ENCODE measurements around the gene SLC22A5.

Gene SLC22A5

DNA sequence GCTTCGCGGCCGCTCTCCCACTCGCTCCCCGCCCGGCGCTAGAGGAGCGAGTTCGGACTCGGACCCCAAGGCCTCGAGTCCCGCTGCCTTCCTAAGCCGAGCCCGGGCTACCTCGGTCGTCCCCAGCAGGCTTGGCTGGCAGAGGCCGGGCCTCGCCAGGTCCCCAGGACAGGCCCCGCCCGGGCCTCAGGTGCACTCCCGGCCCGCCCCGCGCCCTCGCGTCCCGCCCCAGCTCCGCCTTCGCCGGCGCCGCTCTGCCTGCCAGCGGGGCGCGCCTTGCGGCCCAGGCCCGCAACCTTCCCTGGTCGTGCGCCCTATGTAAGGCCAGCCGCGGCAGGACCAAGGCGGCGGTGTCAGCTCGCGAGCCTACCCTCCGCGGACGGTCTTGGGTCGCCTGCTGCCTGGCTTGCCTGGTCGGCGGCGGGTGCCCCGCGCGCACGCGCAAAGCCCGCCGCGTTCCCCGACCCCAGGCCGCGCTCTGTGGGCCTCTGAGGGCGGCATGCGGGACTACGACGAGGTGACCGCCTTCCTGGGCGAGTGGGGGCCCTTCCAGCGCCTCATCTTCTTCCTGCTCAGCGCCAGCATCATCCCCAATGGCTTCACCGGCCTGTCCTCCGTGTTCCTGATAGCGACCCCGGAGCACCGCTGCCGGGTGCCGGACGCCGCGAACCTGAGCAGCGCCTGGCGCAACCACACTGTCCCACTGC lies at the start of gene SLC22A5:
SLC22A5 (plus strand) TSS at position 237 of the 707 bp plus-strand sequence; CDS start at position 500, 263 bp downstream.
- DNase-seq (ENCODE audit: low read depth in 2 of 2), result peak; percentile 49 to 67

DNA sequence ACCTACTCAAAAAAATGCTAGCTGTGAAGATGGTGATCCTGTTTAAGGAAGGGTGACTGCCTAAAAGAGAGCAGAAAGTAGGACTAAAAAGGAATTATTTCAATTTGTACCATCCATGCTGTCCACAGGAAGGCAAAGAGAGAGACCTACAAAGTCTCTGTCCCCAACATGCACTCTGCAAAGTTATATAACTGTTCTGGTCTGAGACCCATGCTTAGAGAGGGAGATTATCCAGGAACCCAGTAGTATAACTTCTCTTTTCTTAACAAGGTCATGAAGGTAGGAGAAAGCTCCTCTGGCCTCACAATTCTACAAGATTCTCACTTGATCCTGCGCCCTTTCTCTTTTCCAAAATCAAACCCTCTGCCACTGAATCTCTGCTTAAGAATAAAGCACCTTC lies 49.5 kb upstream of the SLC22A5 start:
- no peak for DNase-seq (ENCODE audit: low read depth in 2 of 2)

DNA sequence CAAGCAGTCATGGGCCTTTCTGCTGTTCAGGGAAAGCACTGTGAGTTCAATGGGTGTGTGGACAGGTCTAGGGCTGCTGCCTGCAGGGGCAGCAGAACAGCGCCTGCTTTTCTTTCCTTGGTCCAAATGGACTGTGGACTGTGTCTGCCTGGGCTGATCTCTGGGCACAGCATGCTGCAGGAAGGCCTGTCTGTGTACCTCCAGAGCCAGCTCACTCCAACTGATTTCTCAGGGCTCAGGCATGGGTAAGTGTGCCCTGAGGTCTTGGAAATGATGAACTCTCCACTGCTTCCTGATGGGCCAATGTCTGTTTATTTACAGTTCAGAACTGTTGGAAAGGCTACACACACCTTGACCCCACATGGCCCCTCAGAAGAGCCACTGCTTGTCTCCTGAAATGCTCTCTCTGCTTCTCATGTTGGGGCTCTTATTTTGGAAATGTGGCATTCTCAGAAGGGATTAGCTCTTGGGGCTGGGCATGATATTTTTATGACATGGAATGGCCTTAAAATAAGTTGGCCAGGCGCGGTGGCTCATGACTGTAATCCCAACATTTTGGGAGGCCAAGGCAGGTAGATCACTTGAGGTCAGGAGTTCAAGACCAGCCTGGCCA lies 48.3 kb upstream of the SLC22A5 start:
- no peak for DNase-seq (ENCODE audit: low read depth in 2 of 2)

DNA sequence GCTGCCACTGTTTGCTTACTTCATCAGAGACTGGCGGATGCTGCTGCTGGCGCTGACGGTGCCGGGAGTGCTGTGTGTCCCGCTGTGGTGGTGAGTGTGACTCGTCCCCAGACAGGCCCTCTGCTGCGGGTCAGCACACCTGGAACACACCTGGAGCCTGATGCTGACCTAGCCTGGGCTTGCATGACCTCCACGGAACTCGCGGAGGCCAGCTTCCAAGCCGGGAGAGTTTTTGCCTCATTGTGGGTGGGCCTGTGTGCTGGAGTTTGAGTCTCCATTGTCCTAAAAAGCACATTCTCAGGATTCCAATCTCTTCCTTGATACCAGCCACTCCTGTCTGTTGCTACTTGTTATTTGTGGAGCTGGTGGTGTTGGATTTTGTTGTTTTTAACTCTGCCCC lies 47.2 kb upstream of the SLC22A5 start:
- DNase-seq (ENCODE audit: low read depth in 2 of 2), result no peak

DNA sequence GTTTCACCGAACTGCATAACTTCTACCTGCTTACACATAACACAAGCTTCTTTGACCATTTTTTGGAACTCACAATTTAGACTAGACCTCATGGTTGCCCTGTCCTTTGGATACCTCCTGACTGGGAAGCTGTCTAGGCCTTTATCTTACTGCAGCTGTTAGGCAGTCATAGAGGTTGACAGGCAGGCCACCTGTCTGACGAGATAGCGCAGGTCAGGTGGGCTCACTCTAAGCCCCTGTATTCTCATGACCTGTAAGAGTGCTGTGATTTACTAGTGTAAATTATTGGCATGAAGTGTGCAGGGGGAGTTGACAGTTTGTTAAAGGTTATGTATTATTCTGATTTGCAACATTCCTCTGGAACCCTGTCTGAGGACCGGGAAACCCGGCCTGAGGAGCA lies 46.3 kb upstream of the SLC22A5 start:
- no peak for DNase-seq (ENCODE audit: low read depth in 2 of 2)

DNA sequence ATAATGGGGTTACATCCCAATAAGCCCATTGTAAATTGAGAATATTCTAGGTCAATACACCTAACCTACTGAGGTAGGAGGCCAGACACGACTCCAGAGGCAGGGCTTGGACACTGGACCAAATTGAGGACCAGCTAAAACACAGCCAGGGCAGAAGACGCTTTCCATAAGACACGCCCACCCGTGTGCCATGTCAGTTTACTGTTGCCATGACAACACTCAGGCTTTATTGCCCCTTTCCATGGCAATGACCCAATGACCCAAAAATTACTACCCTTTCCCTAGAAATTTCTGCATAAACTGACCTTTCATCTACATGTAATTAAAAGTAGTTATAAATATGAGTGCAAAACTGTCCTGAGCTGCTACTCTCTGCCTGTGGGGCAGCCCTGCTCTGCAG lies 43.8 kb upstream of the SLC22A5 start:
- DNase-seq (ENCODE audit: low read depth in 2 of 2), result no peak

DNA sequence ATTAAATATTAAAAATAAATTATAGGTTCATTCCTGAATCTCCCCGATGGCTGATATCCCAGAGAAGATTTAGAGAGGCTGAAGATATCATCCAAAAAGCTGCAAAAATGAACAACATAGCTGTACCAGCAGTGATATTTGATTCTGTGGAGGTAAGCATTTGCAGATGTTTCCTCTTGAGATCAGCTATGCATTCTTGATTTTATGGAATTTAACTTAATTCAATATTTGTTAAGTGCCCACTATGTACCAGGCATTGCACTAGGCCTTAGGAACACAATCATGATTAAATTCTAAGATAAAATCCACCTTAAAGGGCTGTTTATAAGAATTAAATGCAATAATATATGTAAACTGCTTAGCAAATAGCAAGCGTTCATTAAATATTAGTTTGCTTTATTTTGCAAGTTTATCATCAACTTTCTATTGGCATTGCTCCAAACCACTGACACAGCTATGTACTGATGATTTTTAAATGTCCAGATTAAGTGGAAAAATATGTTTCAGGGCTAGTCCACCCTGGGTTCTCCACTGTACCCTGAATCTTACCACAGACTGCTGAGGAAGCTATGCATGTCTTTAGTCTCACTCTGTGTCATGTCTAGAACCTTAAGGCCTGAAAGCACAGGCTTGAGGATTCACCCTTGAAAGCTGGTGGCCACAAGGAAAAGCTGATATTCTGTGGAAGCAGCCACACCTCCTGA lies 42.1 kb upstream of the SLC22A5 start:
- DNase-seq (ENCODE audit: low read depth in 2 of 2), result no peak

DNA sequence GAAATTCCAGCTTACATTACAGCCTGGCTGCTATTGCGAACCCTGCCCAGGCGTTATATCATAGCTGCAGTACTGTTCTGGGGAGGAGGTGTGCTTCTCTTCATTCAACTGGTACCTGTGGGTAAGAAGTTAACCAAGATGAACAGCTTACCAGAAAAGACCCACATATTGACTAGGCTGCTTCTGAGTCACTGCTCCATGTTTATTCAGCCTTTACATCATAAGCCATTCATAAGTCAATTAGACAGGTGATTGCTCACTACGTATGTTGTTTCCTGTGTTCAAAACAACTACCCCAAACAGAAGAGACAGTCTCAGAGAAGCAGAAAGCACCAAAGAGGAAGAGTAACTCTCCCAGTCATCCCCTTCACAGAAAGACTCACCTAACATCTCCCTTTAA lies 34.7 kb upstream of the SLC22A5 start:
- DNase-seq (ENCODE audit: low read depth in 2 of 2), result no peak

DNA sequence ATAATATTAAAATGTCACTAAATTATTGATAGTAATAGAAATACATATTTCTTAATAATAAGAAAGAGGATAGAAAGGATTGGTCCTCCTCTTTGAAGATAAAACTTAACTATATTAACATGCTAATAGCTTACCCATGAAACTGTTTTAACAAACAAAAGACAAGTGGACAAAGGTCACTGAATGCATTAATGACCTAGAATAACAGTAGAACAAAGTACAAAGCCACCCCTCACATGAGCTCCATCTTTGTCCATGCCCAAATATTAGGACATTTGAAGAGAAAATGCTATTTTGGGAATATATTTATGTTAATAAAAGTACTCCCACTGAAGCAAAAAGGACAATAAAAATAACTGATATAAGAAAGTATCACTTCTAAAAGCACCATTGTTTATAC lies 34.1 kb upstream of the SLC22A5 start:
- no peak for DNase-seq (ENCODE audit: low read depth in 2 of 2)

DNA sequence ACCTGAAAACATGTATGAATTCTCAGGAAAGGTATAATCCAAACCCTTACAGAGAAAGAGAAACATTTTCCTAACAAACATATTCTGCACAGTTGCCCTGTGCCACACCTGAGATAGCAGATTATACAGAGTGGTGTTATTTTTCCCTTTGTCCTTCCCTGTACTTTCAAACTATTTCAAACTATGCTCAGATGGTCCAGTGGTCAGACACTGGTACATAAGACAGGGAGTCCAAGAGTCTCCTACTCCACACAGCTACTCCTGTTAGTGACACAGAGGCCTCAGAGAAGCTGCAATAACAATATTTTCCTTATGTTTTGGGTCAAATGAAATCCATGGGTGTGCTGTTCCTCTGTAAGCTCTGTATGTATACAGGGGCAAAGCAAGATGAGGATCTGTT lies 30.0 kb upstream of the SLC22A5 start:
- DNase-seq (ENCODE audit: low read depth in 2 of 2), result no peak

DNA sequence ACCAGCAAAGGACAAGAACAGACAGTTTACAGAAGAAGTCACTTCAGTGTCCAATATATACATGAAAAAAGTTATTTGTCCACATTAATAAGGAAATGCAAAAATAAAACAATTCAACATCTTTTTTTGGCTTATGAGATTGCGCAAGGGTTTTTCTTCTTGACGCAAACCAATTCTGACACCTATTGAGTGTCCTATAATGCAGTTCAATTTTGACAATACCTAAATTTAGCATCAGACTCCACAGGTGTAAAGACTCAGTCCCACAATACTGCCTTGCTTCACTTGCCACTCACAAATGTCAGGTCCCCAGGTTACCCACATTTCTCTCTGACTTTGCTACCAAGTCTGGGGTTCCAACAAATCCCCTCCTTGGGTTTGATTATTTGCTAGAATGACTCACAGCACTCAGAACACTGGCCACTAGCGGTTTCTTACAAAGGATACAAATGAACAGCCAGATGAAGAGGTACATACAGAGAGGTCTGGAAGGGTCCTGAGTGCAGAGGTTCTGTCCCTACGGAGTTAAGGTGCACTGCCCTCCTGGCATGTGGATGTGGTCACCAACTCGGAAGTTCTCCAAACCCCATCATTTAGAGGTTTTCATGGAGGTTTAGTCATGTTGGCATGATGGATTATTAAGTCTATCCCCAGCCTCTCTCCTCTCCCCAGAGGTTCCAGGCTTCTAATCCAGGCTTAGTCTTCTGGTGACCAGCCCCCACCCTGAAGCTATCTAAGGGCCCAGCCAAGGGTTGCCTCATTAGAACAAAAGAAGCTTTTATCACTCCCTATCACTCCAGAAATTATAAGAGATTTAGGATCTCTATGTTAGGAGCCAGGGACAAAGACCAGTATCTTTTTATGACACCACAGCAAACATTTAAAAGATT lies 27.0 kb upstream of the SLC22A5 start:
- DNase-seq (ENCODE audit: low read depth in 2 of 2), result no peak

DNA sequence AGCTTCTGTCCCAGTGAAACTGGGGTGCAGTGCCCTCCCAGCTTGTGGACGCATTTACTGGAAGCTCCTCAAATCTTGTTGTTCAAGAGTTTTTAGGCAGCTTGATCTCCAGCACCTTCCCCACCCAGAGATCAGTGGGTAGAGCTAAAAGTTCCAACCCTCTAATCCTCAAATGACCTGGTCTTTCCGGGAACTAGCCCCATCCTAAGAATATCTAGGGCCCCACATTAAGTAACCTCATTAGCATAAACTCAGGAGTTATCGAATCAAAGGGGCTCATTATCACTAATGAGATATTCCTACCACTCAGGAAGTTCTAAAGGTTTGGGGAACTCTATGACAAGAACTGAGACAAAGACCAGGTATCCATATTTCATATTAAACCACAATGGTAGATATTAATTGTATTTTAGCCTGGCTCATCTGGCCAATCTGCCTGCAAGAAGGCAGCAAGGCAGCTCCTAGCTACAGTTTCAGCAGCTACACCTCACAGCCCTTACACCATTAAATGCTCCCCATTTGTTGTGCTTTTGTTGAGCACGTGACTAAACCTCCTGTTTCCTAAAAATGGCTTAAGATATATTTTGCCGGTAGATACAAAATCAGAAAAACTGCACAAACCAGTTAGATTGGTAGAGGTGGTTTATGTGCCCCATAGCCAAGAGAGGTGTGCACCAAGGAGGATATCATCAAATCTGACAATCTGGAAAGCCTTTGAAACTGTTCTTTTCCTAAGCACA lies 24.6 kb upstream of the SLC22A5 start:
- DNase-seq (ENCODE audit: low read depth in 2 of 2), result no peak

DNA sequence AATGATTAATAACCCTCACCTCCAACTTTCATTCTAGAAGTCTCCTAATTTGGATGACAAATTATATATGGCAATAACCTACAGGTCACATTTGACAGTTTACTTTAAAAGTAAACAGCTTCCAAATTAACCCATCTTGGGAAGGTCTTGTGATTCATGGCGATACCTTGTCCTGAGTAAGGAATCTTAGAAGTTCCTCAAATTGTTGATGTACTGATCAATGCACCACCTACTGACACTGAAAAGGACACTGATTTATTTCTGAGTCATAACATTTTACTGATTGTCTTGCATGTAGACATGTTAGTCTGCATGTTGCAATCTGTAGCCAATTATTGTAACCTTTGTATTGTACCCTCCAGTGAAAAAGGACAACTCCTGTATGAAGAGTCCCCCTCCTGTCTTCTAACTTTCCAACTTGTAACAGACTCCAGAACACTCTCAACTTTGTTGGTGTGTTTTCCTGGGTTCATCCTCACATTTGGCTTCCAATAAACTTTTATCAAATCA lies 16.0 kb upstream of the SLC22A5 start:
- DNase-seq (ENCODE audit: low read depth in 2 of 2), result no peak

DNA sequence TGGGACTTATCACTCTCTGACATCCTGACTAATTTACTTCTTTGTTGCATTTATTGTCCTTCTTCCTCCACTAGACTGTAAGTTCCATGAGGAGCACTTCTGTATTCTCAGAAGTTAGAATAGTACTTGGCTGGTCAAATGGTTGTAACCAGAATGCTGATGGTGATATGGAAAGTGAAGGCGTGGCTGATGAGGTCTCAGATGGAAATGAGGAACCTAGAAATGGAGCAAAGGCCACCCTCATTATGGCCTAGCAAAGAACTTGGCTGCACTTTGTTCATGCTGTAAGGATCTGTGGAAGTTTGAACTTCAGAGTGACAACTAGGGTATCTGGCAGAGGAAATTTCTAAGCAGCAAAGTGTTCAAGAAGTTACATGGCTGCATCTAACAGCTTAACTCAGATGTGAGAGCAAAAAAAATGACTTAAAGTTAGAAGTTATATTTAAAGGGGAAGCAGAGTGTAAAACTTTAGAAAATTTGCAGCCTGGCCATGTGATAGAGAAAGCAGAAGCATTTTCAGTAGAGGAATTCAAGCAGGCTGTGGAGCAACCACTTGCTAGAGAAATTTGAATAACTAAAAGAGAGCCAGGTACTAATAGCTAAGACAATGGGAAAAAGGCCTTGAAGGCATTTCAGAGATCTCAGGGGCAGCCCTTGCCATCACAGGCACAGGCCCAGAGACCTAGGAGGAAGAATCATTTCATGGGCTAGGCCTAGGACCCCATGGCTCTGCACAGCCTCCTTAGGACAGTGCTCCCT lies 14.9 kb upstream of the SLC22A5 start:
- DNase-seq (ENCODE audit: low read depth in 2 of 2), result no peak

DNA sequence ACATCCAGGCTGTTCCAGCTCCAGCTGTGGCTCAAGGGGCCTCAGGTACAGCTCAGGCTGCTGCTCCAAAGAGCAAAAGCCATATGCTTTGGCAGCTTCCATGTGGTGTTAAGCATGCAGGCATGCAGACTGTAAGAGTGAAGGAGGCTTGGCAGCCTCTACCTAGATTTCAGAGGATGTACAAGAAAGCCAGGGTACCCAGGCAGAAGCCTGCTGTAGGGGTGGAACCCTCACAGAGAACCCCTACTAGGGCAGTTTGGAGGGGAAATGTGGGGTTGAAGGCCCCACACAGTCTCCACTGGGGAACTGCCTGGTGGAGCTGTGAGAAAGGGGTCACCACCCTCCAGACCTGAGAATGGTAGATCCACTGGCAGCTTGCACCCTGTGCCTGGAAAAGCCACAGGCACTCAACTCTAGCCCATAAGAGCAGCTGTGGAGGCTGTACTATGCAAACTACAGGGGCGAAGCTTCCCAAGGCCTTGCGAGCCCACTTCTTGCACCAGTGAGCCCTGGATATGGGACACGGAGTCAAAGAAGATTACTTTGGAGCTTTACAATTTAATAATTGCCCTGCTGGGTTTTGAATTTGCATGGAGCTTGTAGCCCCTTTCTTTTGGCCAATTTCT lies 14.3 kb upstream of the SLC22A5 start:
- DNase-seq (ENCODE audit: low read depth in 2 of 2), result no peak

DNA sequence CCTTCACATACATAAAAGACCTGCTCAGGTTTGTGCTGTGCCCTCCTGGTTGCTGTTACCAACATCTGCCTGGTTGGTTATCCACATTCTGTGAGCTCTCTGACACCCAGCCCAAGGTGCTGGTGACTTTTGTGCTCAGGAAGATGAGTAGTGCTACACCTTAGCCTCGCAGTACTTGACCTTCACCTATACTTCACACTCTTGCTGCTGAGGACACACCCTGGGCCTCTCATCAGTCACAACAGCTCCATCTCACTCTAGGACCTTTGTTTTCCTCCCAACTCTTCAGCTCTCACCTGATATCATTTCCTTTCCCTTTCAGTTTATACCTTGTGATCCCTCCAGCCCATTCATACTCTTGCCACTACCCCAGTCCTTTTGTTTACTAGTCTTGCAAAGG lies 10.7 kb upstream of the SLC22A5 start:
- no peak for DNase-seq (ENCODE audit: low read depth in 2 of 2)

DNA sequence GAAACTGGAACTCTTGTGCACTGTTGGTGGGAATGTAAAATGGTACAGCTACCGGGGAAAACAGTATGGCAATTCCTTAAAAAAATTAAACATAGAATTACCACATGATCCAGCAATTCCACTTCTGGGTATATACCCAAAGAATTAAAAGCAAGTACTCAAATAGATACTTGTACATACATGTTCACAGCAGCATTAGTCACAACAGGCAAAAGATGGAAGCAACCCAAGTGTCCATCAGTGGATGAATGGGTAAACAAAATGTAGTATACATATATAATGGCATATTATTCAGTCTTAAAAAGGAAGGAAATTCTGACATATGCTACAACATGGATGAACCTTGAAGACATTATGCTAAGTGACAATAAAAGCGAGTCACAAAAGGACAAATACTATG lies 7.4 kb upstream of the SLC22A5 start:
- no peak for DNase-seq (ENCODE audit: low read depth in 2 of 2)

DNA sequence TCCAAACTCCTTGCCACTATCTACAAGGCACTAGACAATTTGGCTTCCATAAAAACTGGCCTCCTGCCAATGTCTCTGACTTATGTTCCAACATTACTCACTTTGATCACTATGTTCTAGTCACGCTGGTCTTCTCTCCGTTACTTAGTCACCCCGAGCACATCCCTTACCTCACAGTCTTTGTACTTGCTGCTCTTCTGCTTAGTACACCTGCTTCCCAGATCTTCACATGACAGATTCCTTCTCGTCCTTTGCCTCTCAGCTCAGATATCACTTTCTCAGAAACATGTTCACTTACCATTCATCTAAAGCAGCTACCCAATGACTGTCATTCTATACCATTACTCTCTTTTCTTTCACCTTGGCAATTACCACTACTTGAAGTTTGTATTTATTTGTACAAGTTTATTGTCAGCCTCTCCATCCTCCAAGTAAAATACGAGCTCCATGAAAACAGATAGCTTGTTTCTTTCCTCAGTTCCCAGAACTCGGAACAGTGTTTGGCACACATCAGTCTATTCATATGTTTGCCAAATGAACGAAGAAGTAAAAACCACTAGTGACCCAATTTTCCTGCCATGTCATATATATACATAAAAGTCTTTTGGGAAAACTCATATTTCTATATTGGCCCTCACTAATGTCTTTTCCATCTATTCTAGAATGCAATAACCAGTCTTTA lies 5.9 kb upstream of the SLC22A5 start:
- no peak for DNase-seq (ENCODE audit: low read depth in 2 of 2)

DNA sequence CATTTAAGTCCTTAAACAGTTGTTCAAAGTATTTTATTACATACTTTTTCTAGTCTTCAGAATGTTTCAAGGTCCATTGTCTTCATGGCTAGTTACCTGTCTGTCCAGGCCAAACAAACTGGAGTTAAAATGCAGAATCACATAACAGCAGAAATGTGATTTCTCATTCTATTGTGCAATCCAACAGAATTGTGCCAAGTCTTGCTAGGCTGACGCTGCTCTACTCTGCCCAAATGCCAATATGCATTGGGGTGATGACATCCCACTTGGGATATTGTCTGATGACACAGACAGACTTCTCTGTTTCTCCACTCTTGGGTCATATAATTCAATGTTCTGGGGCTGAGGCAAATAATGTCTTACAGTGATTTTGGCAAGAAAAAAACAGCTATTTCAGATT lies 5.2 kb upstream of the SLC22A5 start:
- DNase-seq (ENCODE audit: low read depth in 2 of 2), result no peak
